Cerebellar nuclear complex (tissue), 1 donor: Measurements from ENCODE around the gene RPL5.
A peak's percentile ranks its signal among the peaks of the same experiment; 100 is the strongest.
"Not testable (repeated sequence)": the region's sequence is repeated elsewhere in the genome, so short reads cannot be mapped to it uniquely, and the experiment has no call there.

Source experiments
- DNase-seq, 2 experiments: peaks; one replicate each; lab custom pipeline; 2025; lab: John Stamatoyannopoulos, UW

Gene RPL5

DNA sequence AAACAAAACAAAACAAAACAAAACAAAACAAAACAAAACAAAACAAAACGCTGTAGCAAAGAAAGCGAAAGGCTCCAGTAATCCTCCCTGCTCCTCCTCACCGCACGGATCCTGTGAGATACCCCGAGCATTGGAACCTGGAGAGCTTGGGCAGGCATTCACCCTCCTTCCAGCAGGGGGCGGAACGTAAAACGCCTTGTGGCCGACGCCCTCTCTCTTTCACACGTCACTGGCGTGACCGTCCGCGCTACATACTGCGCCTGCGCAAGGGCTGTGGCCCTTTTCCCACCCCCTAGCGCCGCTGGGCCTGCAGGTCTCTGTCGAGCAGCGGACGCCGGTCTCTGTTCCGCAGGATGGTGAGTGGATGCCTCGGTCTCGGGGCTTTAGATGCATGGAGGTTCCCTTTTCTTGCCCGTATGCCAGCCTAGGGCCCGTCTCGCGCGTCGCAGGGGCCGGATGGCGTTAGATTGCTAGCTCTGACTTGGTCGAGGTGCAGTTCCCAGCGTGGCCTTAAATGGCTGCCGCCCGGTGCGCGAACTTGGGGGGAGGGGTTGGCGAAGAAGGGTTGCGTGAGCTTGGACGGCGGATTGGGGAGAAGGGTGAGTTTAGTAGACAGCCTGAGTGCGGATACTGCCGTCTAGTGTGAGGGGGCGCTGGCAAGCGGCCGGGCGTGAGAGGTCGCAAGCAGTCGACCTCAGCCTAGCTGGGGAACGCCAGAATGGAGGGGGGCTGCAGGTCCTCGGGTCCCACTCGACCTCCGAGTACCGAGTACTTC is at the start of gene RPL5:
Gene RPL5 (plus strand): TSS at position 279 of the 775 bp plus-strand sequence. CDS start 75 bp downstream, at position 354.
- peak in 1 of 2 experiments; percentile 71 for DNase-seq

DNA sequence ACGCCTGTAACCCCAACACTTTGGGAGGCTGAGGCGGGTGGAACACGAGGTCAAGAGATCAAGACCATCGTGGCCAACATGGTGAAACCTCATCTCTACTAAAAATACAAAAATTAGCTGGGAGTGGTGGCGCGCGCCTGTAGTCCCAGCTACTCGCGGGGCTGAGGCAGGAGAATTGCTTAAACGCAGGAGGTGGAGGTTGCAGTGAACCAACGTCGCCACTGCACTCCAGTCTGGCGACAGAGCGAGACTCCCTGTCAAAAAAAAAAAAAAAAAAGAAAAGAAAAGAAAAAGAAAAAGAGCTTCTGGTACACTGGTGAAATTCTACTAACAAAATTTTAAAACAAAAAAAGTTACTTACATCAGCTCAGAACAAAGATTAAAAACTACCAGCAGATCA is 48.3 kb upstream of the RPL5 start:
- DNase-seq, result not testable (repeated sequence)

DNA sequence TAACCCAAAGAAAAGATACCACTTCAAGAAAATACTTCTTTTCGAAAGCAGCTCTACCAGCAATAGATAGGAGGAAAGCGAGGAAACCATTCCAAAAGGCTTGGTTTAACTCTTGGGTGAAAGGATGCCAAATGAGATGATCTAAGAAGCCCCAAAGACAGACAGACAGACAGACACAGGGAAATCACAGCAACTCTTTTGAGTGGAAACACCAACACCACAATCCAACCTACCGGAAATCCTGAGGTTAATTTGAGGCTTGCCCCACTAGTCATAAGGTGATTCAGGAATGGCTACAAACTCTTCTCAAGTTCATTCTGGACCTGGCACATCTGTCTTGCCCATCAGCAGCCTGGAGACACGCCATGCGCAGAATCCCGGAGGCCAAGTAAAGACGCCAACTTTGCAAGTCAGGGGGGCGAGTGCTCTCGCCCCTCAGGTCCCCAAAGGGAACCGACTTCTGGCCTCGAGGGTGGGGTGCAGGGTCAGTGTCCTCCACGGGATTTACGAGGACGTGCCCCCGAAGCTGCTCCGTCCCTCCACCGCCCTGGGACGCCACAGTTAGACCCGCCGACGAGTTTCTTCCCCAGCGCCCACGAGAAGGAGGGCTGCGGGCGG is 47.7 kb upstream of the RPL5 start:
- no peak for DNase-seq

DNA sequence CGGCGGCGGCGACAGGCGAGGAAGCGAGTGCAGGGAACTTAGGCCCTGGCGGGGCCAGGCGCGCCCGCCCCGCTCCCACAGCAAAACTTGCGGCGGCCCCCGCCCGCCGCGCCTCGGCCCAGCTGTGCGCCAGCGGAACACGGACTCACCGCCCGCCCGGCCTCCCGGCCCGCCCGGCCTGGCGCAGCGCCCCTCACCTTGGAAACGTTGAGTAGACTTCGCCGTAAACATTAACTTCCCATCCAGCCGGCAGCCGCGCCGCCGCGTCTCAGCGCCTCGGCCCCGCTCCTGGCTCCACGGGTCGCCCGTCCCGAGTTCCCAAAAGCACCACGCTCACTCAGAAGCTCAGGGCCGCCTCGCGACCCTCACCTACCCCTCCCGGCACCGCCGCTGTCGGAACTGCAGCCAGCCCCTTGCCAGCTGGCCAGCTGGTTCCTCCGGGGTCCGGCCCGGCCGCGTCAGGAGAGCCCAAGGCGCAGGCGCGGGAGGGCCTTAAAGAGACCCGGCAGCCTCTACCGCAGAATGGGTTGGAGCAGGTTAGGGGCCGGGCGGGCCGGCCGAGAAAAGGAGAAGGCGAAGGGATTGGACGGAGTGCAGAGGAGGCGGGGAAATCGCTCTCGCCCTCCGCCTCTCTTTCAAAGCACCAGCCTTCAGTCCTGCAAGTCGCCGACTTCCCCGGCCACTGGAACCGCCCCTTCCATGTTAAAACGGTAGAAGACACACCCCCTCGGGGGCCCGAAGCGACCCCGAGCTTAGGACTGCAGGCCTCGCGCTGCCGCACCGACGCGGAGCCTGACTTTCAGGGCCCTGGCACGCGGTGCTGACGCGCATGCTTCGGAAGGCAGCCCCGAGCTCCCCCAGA is 47.0 kb upstream of the RPL5 start, which contains the start of gene EVI5:
Gene EVI5 (minus strand): TSS at position 470 of the 862 bp plus-strand sequence. CDS start 48,562 bp downstream, outside the sequence.
- DNase-seq, result peak in 1 of 2 experiments; percentile 58

DNA sequence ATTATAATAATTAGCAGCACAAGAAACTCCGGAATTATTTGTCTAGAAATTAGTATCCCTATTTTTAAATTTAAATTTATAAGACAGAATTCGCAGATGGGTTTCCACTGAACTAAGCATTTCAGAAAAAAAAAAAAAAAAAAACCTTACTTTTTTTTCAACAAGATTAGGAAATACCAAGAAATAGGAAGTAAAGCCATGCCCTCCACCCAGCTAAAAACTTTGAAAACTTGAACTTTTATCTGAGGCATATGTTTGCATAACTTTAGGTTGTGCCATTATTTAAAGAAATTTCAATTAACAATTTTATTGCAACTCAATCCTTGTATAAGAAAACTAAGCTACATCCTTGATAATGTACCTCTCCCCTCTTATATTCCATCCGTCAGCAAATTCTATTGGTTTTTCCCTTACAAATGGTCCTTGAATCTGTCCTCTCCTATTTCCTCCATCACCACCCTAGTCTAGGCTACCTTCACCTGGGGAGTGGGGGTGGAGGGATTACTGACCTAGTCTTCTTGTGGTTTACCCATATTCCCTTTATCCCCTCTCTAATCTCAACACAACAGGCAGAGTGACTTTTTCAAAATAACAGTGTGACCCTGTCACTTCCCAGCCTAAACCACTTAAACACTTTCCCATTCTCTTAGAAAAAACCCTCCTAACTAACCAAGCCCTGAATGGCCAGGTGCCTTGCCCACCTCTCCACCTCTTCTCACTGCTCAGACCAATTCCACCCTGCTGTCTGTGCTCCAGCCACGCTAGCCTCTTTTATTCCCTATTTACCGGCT is 45.5 kb upstream of the RPL5 start:
- no peak for DNase-seq

DNA sequence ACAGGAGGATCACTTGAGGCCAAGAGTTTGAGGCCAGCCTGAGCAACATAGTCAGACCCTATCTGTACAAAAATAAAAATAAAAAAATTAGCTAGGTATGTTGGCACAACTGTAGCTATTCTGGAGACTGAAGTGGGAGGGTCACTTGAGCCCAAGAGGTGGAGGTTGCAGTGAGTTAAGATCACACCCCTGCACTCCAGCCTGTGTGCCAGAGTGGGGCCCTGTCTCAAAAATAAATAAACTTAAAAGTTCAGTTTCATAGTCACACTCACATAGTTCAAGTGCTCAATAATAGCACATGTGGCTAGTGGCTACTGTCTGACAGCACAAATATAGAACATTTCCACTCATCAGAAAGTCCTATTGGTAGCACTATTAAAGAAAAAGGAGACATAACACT is 41.8 kb upstream of the RPL5 start:
- no peak for DNase-seq

DNA sequence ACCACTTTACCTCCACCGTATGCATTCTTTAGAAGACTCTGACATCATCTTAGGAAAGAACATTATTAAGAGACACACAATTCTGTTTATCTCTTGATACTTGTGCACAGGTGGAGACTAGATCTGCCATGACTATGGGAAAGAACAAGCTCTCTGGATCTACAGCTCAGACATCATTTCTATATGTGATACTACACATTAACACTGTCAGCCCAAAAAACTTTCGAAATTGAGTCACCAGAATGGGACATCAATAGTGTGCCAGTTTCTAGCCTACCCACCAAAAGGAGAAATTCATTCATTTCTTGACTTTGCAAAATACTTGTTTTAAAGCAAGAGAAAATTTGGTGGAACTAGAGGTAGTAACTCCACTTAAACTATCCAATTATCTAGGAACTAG is 41.0 kb upstream of the RPL5 start:
- DNase-seq, result no peak

DNA sequence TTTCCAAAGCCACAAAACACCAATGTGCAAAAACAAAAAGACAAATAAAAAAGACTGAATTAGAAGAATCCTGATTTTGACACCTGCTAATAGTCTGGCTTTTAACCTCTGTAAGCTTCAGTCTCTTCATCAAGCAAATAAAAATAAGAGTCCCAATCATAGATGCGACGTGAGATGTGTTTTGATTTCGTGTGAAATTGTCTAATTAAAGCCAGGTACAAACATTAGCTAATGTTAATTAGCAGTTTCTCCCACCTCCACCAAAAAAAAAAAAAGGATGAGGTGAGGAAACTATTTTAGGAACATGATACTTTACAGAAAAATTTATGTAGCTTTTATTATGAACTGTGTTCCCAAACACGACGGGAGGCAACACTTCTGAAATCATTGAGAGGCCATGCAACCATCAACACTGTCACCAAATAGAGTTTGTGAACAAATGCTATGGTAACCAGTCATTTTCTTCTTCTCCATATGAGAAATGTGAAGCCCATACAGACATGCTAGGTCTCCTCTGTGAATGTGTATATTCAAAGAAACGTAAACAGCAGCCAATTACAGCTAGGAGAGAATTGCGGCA is 40.3 kb upstream of the RPL5 start:
- DNase-seq, result no peak

DNA sequence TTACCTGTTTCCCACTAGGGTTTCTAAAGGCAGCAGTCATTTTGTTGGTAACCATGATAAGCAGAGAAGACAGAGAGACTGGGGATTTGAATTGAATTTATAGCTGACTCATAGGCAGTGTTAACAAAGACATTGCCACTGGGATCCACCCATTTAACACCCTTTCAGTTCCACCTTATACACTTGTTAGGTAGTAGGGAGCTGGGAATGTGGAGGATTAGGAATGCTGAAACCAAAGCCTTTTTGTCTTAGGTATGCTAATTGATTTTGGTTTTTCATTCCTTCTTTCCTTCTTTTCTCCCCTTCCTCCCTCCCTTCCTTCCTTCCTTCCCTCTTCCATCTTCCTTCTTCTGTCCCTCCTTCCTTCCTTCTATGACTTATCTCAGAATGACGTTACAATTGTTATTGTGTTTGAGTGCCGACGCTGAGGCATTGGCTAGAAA is 39.5 kb upstream of the RPL5 start:
- DNase-seq, result no peak

DNA sequence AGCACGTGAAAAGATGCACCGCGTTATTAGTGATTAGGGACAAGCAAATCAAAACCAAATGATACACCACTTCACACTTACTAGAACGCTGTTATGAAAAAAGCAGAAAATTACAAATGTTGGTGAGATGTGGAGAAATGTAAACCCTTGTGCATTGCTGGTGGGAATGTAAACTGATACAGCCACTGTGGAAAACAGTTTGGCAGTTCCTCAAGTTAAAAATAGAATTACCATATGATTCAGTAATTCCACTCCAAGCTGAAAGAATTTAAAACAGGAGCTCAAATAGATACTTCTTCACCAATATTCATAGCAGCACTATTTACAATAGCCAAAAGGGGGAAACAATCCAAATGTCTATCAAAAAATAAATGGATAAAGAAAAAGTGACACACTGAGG is 36.7 kb upstream of the RPL5 start:
- no peak for DNase-seq

DNA sequence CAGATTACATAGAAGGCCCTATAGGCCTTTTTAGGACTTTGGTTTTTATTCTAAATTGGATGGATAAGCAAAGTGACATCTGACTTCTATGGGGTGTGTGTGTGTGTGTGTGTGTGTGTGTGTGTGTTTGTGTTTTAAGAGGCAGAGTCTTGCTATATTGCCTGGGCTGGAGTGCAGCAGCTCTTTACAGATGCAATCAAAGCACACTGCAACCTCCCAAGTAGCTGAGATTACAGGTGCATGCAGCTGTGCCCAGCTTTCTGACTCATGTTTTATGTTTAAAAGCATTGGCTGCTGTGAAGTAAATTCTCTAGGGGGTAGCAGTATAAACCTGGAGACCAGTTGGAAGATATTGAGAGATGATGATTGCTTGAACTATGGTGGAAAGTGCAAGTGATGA is 34.5 kb upstream of the RPL5 start:
- no peak for DNase-seq

DNA sequence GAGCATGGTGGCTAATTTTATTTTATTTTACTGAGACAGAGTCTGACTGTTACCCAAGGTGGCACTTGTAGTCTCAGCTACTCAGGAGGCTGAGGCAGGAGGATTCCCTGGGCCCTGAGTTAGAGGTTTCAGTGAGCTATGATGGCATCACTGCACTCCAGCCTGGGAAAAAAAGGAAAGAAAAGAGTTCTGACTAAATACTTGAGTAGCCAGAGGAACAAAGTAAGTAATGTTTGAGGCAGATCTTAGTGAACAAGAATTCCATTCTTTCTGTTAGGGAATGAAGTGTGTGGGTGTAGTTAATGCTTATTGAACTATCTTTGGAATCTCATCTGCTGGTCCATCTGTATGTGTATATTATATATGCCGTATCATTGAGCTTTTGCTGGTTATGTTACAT is 33.9 kb upstream of the RPL5 start:
- no peak for DNase-seq

DNA sequence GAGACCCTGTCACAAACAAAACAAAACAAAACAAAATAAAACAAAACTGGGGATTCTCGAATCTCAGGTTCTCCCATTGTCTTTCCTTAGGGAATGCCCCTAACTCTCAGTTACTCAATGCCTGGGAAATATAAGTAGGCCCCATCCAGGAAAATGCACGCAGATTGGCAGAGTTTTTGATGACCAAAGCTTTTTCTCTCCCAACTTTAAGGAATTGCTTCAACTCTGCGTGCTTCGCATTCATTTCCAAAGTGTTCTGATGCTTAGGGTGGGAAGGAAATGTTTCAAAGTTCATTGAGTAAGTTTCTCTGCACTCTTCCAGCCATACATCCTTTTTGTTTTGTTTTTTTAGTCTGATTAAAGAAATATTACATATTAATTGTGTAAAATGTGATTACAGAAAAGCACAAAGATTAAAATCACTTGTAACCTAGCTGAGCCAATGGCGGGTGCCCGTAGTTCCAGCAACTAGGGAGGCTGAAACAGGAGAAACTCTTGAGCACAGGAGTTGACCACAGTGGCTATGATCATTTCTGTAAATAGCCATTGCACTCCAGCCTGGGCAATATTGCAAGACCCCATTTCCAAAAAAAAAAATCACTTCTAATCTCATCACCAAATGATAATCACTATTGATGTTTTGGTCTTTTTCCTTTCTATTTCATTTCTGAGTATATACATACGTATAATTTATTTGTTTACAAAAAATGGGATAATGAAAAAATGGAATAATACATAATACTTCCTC is 28.5 kb upstream of the RPL5 start:
- no peak for DNase-seq

DNA sequence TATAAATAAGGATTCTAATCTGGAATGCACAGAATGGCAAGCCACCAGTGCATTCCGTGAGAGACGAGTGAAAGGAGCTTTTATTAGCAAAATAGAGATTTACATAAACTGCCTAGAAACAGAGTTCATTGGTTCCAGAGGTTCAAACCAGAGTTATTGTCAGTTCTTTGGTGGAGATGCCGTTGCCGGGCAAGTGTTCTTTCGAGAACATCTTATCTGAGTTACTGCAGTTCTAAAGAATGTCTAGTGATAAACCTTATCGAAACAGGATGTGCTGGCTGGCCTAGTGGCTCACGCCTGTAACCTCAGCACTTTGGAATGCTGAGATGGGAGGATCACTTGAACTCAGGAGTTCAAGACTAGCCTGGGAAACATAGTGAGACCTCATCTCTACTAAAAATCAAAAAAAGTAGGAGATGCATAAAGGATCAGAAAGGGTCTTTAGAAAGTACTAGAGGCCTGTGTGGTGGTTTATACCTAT is 27.1 kb upstream of the RPL5 start:
- no peak for DNase-seq

DNA sequence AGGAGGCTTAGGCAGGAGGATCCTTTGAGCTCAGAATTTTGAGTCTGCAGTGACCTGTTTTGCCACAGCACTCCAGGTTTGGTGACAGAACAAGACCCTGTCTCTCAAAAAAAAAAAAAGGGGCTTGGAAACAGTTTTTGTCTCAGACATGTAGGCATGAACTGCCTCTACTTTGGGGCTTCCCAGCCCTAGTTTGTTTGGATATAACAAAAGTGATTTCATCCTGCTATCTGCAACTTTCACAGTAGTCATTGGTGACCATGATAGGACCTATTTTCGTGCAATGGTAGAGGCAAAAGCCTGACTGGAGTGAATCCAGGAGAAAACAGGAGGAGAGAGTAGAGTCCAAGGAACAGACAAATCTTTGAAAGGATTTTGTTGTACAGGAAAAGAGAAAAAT is 26.6 kb upstream of the RPL5 start:
- no peak for DNase-seq

DNA sequence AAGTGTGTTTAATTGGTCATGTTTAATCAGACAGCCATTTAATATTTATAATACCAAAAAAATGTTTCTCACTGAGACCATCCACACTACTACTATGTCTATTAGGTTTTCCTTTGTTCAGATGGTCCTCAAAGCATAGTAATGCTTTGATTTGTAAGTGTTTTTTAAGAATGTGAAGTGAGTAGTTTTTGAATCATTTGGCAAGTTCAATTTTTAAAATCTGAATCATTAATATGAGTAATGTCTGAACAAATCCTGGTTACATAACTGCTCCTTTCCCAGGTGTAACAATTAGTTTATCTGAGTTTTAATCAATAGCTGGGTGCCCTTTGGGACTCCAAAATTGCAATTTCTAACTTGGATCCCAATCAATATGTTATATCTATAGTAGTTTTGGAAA is 23.5 kb upstream of the RPL5 start:
- no peak for DNase-seq

DNA sequence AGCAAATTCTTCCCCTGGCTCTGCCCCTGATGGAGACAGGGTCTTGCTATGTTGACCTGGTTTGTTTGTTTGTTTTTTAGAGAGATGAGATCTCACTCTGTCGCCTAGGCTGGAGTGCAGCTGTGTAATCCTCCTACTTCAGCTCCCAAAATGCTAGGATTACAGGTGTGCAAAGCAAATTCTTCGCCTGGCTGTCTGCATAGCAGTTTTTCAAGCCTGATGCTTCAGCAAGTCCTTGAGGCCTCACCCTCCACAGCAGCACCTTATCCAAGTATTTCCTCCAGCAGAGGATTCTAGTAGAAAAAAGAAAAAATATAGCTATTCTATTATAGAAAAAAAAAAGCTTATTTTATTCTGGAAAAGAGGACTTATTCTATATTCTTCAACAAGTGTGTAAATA is 15.1 kb upstream of the RPL5 start:
- DNase-seq, result no peak

DNA sequence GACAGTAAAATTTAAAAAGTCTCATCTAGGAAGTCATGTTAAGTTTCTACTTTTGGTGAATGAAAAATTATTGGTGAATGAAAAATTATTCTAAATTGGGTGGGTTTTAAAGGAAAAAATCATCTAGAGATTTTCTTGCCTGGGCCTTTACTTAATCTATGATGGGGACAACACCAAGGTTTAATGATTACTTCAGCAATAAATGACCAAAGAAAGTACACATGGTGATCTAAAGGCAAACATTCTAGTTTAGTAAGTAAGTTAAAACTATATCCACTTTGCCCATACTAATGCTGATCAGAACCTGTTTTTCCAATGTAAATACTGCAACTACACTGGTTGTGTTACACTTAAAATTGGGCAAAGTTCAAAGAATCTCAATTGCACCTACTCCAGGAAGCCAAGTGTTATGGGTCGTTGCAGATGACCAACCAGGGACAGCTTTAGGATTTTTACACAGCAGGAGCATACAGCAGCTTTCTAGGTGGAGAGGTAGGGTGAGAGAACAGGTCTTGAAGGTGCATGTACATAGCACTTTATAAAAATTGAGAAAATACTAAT is 14.6 kb upstream of the RPL5 start:
- DNase-seq, result no peak

DNA sequence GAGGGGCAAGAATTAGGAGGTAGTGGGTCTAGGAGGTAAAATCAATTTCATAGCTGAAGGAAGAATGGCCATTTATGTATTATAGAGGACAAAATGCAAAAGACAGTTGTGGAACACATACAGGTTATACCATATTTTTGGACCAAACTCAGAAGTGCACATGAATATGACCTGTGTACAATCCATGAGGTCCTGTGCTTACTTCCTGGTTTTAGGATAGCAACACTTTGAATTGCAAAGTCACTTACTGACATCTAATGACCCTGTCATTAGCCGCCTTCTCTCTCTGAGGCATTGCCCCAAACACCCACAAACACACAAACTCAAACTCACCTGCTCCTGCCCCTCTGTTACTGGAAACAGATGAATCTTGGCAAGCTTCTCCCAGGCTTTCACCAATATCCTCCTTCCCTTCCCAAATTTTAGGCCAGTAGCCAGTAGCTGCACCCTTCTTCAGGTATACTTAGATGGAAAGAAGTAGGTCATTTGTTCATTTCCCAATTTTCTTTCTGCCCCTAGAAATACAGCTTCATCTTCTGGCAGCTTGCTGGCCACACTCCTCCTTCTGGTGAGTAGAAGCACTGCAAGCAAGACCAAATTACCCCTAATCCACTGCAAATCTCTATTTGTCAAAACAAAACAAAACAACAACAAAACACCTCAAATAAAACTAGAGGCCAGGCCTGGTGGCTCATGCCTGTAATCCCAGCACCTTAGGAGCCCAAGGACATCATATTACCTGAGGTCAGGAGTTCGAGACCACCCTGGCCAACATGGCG is 13.7 kb upstream of the RPL5 start:
- no peak for DNase-seq
